Measurements from ENCODE around the gene ZNF445.

The ZNF445 gene

GRCh38 chr3:44409640-44410410 lies 67.6 kb downstream of the ZNF445 start:
- TF ChIP-seq ZNF565 (CRISPR knock-in tag; conservative IDR thresholded peaks at IDR 0.05; ENCODE audit: low read depth) (no peak), OSR1 (CRISPR knock-in tag; IDR thresholded peaks at IDR 0.05) (no peak), TOX (CRISPR knock-in tag; IDR thresholded peaks at IDR 0.05; ENCODE audit: borderline replicate concordance) (no peak), CSRNP3 (CRISPR knock-in tag; IDR thresholded peaks at IDR 0.05) (no peak), ESRRG (CRISPR knock-in tag; IDR thresholded peaks at IDR 0.05) (no peak), CSDC2 (CRISPR knock-in tag; IDR thresholded peaks at IDR 0.05) (no peak), ZNF70 (CRISPR knock-in tag; IDR thresholded peaks at IDR 0.05) (no peak), RARB (CRISPR knock-in tag; IDR thresholded peaks at IDR 0.05) (no peak), ZC3H10 (CRISPR knock-in tag; IDR thresholded peaks at IDR 0.05) (no peak), ARNTL (CRISPR knock-in tag; IDR thresholded peaks at IDR 0.05; ENCODE audit: borderline replicate concordance, low read depth) (no peak), CREB5 (CRISPR knock-in tag; IDR thresholded peaks at IDR 0.05; ENCODE audit: low read depth) (no peak), GLIS3 (CRISPR knock-in tag; IDR thresholded peaks at IDR 0.05) (no peak), ISL1 (CRISPR knock-in tag; IDR thresholded peaks at IDR 0.05) (no peak), POU6F1 (CRISPR knock-in tag; IDR thresholded peaks at IDR 0.05; ENCODE audit: borderline replicate concordance, low read depth) (no peak), BACH2 (CRISPR knock-in tag; IDR thresholded peaks at IDR 0.05; ENCODE audit: borderline replicate concordance) (no peak), ZFP30 (CRISPR knock-in tag; IDR thresholded peaks at IDR 0.05) (no peak), SNAI2 (CRISPR knock-in tag; IDR thresholded peaks at IDR 0.05) (no peak)
- ATAC-seq, result no peak

GRCh38 chr3:44402548-44402947 lies 74.9 kb downstream of the ZNF445 start:
- no peak for TF ChIP-seq TOX (CRISPR knock-in tag; IDR thresholded peaks at IDR 0.05; ENCODE audit: borderline replicate concordance)
- no peak for ATAC-seq

- TF ChIP-seq TOX (CRISPR knock-in tag; IDR thresholded peaks at IDR 0.05; ENCODE audit: borderline replicate concordance), result no peak
- TF ChIP-seq ESRRG (CRISPR knock-in tag; IDR thresholded peaks at IDR 0.05), result no peak
- no peak for TF ChIP-seq CSRNP3 (CRISPR knock-in tag; IDR thresholded peaks at IDR 0.05)
- ATAC-seq, result no peak
Observed at GRCh38 chr3:44400771-44401170, 76.7 kb downstream of the ZNF445 start.

- TF ChIP-seq OSR1 (CRISPR knock-in tag; IDR thresholded peaks at IDR 0.05) (no peak), CREB5 (CRISPR knock-in tag; IDR thresholded peaks at IDR 0.05; ENCODE audit: low read depth) (no peak), TSHZ2 (CRISPR knock-in tag; IDR thresholded peaks at IDR 0.05) (no peak), ARNTL (CRISPR knock-in tag; IDR thresholded peaks at IDR 0.05; ENCODE audit: borderline replicate concordance, low read depth) (no peak), ZNF8 (CRISPR knock-in tag; IDR thresholded peaks at IDR 0.05) (no peak), ESRRG (CRISPR knock-in tag; IDR thresholded peaks at IDR 0.05) (no peak), PATZ1 (CRISPR knock-in tag; IDR thresholded peaks at IDR 0.05; ENCODE audit: borderline replicate concordance) (no peak), ZFP3 (CRISPR knock-in tag; IDR thresholded peaks at IDR 0.05) (no peak), TOX (CRISPR knock-in tag; IDR thresholded peaks at IDR 0.05; ENCODE audit: borderline replicate concordance) (no peak), GLIS3 (CRISPR knock-in tag; IDR thresholded peaks at IDR 0.05) (no peak), CSRNP3 (CRISPR knock-in tag; IDR thresholded peaks at IDR 0.05) (no peak)
- ATAC-seq, result no peak
Observed at GRCh38 chr3:44398853-44399252, 78.6 kb downstream of the ZNF445 start.
